SU-DHL-6 (cell line): ENCODE results near the gene SH2D1B.

Experiments used
- EZH2phosphoT487 ChIP-seq: fragments of 200-600 bp; sonication (generic), shearing (Covaris generic); conservative IDR thresholded peaks from 2 replicates; pipeline ENCODE4 v1.6.1; 2018; ENCODE audit warnings: mild to moderate bottlenecking, antibody characterized with exemption, low read length, moderate library complexity, mixed read lengths
- TF ChIP-seq, protein P1 (sequence below): fragments of 200-600 bp; sonication (generic); IDR thresholded peaks from one replicate; pipeline ENCODE4 v1.5.1; 2017; ENCODE audit warnings: antibody characterized with exemption, mild to moderate bottlenecking, low read length, moderate library complexity; ENCODE audit not compliant: insufficient read depth, poor library complexity, severe bottlenecking

- TF ChIP-seq, protein P1, sequence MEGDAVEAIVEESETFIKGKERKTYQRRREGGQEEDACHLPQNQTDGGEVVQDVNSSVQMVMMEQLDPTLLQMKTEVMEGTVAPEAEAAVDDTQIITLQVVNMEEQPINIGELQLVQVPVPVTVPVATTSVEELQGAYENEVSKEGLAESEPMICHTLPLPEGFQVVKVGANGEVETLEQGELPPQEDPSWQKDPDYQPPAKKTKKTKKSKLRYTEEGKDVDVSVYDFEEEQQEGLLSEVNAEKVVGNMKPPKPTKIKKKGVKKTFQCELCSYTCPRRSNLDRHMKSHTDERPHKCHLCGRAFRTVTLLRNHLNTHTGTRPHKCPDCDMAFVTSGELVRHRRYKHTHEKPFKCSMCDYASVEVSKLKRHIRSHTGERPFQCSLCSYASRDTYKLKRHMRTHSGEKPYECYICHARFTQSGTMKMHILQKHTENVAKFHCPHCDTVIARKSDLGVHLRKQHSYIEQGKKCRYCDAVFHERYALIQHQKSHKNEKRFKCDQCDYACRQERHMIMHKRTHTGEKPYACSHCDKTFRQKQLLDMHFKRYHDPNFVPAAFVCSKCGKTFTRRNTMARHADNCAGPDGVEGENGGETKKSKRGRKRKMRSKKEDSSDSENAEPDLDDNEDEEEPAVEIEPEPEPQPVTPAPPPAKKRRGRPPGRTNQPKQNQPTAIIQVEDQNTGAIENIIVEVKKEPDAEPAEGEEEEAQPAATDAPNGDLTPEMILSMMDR, result no peak
- TF ChIP-seq EZH2phosphoT487, result no peak
Observed at GRCh38 chr1:162389971-162390370, 22.0 kb downstream of the SH2D1B start.
